ENCODE results near the gene ROBO1. TPM values are rescaled to one million over a fixed set of nuclear protein-coding genes. Genes with fewer than 3 reads are reported as not detected.

The ROBO1 gene
- total and polyA plus RNA-seq, 2 donors (not counting 3 experiments of a cell fraction or from before 2014, with no cell fraction given): 5.9 to 14.2 TPM

DNA sequence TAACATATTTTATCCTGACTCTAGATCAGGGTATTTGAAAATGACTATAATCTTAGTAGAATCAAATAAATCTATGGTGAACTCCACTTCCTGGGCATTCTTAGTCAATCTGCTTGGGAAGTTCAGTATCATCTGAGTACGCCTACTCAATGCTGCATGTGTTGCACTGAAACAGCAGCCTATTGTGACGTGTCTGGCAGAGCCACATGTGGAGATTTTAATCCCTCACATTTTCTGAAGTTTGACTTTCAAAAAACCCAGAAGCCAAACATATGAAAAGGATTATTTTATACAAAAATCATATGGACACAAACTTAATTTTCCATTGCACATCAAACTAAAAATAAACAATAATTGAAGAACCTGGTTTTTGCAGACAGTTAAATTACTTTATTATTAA lies 798.3 kb downstream of the ROBO1 start:
- dilution Hi-C loops (cut with MboI; ENCODE audit: extremely low pct_ligation_motif_present, low sequenced_read_pairs): no loop called here
- peaks cover 7% of the 10 kb centered on the region for H3K4me1 ChIP-seq (ENCODE audit: control insufficient read depth, extremely low read depth, insufficient read depth, low read length)
- ChIA-PET POLR2A (no interaction called here), CTCF (interaction anchor here (0.9 kb wide), 1 partner anchor 9 kb away, joined by 3 read pairs; no protein-coding TSS in a partner anchor)
- H4K20me1 ChIP-seq (replicated peaks; ENCODE audit: control insufficient read depth, extremely low read depth, insufficient read depth, low read length): no peaks in the 10 kb centered on the region
- no peak overlapping the region for H3K27ac ChIP-seq (ENCODE audit: insufficient read depth, low read depth, low read length)
- DNase-seq (ENCODE audit: low read depth, low spot score) (no peak), FAIRE-seq (no peak)
- no peaks in the 10 kb centered on the region for H3K9me3 ChIP-seq (replicated peaks; ENCODE audit: control insufficient read depth, insufficient read depth, low read length)
- no peak overlapping the region for H3K9ac ChIP-seq (replicated peaks; ENCODE audit: extremely low read depth, insufficient read depth, low read length)
- no peak for TF ChIP-seq POLR2AphosphoS5 (IDR thresholded peaks at IDR 0.05; ENCODE audit: insufficient read depth, low read depth, low read length)
- TF ChIP-seq, protein P1, sequence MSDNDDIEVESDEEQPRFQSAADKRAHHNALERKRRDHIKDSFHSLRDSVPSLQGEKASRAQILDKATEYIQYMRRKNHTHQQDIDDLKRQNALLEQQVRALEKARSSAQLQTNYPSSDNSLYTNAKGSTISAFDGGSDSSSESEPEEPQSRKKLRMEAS (IDR thresholded peaks at IDR 0.05; ENCODE audit: insufficient read depth, insufficient read length): no peak
- TF ChIP-seq, protein P2, sequence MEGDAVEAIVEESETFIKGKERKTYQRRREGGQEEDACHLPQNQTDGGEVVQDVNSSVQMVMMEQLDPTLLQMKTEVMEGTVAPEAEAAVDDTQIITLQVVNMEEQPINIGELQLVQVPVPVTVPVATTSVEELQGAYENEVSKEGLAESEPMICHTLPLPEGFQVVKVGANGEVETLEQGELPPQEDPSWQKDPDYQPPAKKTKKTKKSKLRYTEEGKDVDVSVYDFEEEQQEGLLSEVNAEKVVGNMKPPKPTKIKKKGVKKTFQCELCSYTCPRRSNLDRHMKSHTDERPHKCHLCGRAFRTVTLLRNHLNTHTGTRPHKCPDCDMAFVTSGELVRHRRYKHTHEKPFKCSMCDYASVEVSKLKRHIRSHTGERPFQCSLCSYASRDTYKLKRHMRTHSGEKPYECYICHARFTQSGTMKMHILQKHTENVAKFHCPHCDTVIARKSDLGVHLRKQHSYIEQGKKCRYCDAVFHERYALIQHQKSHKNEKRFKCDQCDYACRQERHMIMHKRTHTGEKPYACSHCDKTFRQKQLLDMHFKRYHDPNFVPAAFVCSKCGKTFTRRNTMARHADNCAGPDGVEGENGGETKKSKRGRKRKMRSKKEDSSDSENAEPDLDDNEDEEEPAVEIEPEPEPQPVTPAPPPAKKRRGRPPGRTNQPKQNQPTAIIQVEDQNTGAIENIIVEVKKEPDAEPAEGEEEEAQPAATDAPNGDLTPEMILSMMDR (IDR thresholded peaks at IDR 0.05; ENCODE audit: extremely low read depth in 1 of 2, insufficient read depth in 1 of 2, low read depth in 1 of 2, low read length in 2 of 2): no peak
- TF ChIP-seq GATA2 (IDR thresholded peaks at IDR 0.05; ENCODE audit: insufficient read depth, insufficient read length, low read depth, low read length): no peak
- TF ChIP-seq JUN (IDR thresholded peaks at IDR 0.05; ENCODE audit: borderline replicate concordance, insufficient read depth, insufficient read length, low read depth): no peak
- no TSS peak for BruUV-seq (replicated peaks)
- no peaks in the 10 kb centered on the region for H3K27me3 ChIP-seq (ENCODE audit: control insufficient read depth in 2 of 2, insufficient read depth in 2 of 2, low read length in 2 of 2)
- H3K36me3 ChIP-seq (ENCODE audit: control insufficient read depth in 2 of 2, extremely low read depth in 1 of 2, insufficient read depth in 2 of 2, low read length in 2 of 2): no peaks in the 10 kb centered on the region
- no peak overlapping the region for H2AFZ ChIP-seq (ENCODE audit: low read depth, low read length)
- H3K79me2 ChIP-seq (ENCODE audit: control insufficient read depth, insufficient read depth, low read length): no peaks in the 10 kb centered on the region
- no peaks in the 10 kb centered on the region for H3K9me1 ChIP-seq (replicated peaks; ENCODE audit: control insufficient read depth, extremely low read depth, insufficient read depth, low read length)
- intact Hi-C loops (cut with micrococcal nuclease): no loop called here
- H3K4me3 ChIP-seq (replicated peaks in 1 of 3; ENCODE audit: insufficient read depth in 1 of 3, low read depth in 1 of 3, low read length in 3 of 3): no peak overlapping the region
- no peak overlapping the region for H3K4me2 ChIP-seq (ENCODE audit: insufficient read depth, low read length)

DNA sequence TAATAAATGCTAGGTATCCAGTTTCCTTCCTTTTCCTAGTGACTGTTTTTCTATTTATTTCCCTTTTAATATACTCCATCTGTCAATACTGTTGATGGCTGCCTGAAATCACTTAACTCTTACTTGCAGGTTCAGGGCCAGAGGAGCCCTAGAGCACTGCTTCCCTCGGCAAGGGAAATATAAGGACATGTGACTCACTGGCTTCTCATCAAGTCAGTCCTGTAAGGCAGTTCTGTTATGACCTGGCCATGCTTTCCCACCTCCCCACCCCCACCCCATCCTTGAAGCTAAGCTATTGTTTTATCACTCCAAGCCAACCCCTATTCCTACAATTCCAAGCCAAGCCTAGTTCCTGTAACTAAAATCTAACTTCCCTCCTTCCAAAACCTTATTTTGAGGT lies 800.7 kb downstream of the ROBO1 start:
- BruUV-seq (replicated peaks): no TSS peak
- H2AFZ ChIP-seq (ENCODE audit: low read depth, low read length): no peak overlapping the region
- H3K4me2 ChIP-seq (ENCODE audit: insufficient read depth, low read length): no peak overlapping the region
- H3K4me1 ChIP-seq (ENCODE audit: control insufficient read depth, extremely low read depth, insufficient read depth, low read length): no peaks in the 10 kb centered on the region
- DNase-seq (ENCODE audit: low read depth, low spot score) (no peak), FAIRE-seq (no peak)
- no peak overlapping the region for H3K9ac ChIP-seq (replicated peaks; ENCODE audit: extremely low read depth, insufficient read depth, low read length)
- no peaks in the 10 kb centered on the region for H3K9me3 ChIP-seq (replicated peaks; ENCODE audit: control insufficient read depth, insufficient read depth, low read length)
- CTCF ChIA-PET: no interaction called here
- H3K36me3 ChIP-seq (ENCODE audit: control insufficient read depth in 2 of 2, extremely low read depth in 1 of 2, insufficient read depth in 2 of 2, low read length in 2 of 2): no peaks in the 10 kb centered on the region
- no peaks in the 10 kb centered on the region for H4K20me1 ChIP-seq (replicated peaks; ENCODE audit: control insufficient read depth, extremely low read depth, insufficient read depth, low read length)
- dilution Hi-C loops (cut with MboI; ENCODE audit: extremely low pct_ligation_motif_present, low sequenced_read_pairs) (no loop called here), intact Hi-C loops (cut with micrococcal nuclease) (no loop called here)
- no peaks in the 10 kb centered on the region for H3K79me2 ChIP-seq (ENCODE audit: control insufficient read depth, insufficient read depth, low read length)
- no peaks in the 10 kb centered on the region for H3K27me3 ChIP-seq (ENCODE audit: control insufficient read depth in 2 of 2, insufficient read depth in 2 of 2, low read length in 2 of 2)
- H3K27ac ChIP-seq (ENCODE audit: insufficient read depth, low read depth, low read length): no peak overlapping the region
- POLR2A ChIA-PET: no interaction called here
- H3K9me1 ChIP-seq (replicated peaks; ENCODE audit: control insufficient read depth, extremely low read depth, insufficient read depth, low read length): no peaks in the 10 kb centered on the region
- TF ChIP-seq EZH2 (IDR thresholded peaks at IDR 0.05; ENCODE audit: borderline replicate concordance, low read depth, low read length, severe bottlenecking) (no peak), JUN (IDR thresholded peaks at IDR 0.05; ENCODE audit: borderline replicate concordance, insufficient read depth, insufficient read length, low read depth) (no peak), FOS (IDR thresholded peaks at IDR 0.05; ENCODE audit: borderline replicate concordance, insufficient read depth, low read length) (no peak), MYC (IDR thresholded peaks at IDR 0.05; ENCODE audit: low read depth, low read length) (no peak), POLR2AphosphoS5 (IDR thresholded peaks at IDR 0.05; ENCODE audit: insufficient read depth, low read depth, low read length) (no peak), POLR2A (IDR thresholded peaks at IDR 0.05; ENCODE audit: low read depth, low read length) (no peak)
- TF ChIP-seq, protein P2 (IDR thresholded peaks at IDR 0.05; ENCODE audit: extremely low read depth in 1 of 2, insufficient read depth in 1 of 2, low read depth in 1 of 2, low read length in 2 of 2): no peak
- TF ChIP-seq, protein P1 (IDR thresholded peaks at IDR 0.05; ENCODE audit: insufficient read depth, insufficient read length): no peak
- H3K4me3 ChIP-seq (replicated peaks in 1 of 3; ENCODE audit: insufficient read depth in 1 of 3, low read depth in 1 of 3, low read length in 3 of 3): no peak overlapping the region

All from endothelial cell of umbilical vein (primary cell).